ENCODE results near the gene ADAP1.
"Not testable (repeated sequence)": the region's sequence is repeated elsewhere in the genome, so short reads cannot be mapped to it uniquely, and the experiment has no call there.

The ADAP1 gene

GRCh38 chr7:959271-959670 lies 4.8 kb upstream of the ADAP1 start:
- DNase-seq: no peak

- DNase-seq: no peak
These were observed 4.0 kb upstream of the ADAP1 start for GRCh38 chr7:958221-959200.

GRCh38 chr7:957418-958220 lies 3.1 kb upstream of the ADAP1 start:
- DNase-seq: peak; percentile 82 to 91 (median 89)

- DNase-seq: no peak
These were observed 1.6 kb upstream of the ADAP1 start for GRCh38 chr7:956031-956430.

- peak; percentile 78 to 92 (median 86) for DNase-seq
These were observed 743 bp downstream of the ADAP1 start for GRCh38 chr7:953547-954327.

GRCh38 chr7:952548-953441 lies 1.7 kb downstream of the ADAP1 start:
- no peak for DNase-seq

- DNase-seq: no peak
These were observed 2.5 kb downstream of the ADAP1 start for GRCh38 chr7:951881-952547.

- DNase-seq: no peak
These were observed 5.2 kb downstream of the ADAP1 start for GRCh38 chr7:949021-949934.

- DNase-seq: no peak
These were observed 6.9 kb downstream of the ADAP1 start for GRCh38 chr7:947391-948210.

- no peak for DNase-seq
These were observed 8.1 kb downstream of the ADAP1 start for GRCh38 chr7:946256-946996.

GRCh38 chr7:945556-946255 lies 8.8 kb downstream of the ADAP1 start:
- DNase-seq: no peak

- no peak for DNase-seq
These were observed 9.3 kb downstream of the ADAP1 start for GRCh38 chr7:945147-945555.

GRCh38 chr7:944744-945143 lies 9.7 kb downstream of the ADAP1 start:
- no peak for DNase-seq

- not testable (repeated sequence) for DNase-seq
These were observed 10.7 kb downstream of the ADAP1 start for GRCh38 chr7:943793-944192.

- peak in 3 of 4 experiments; percentile 49 to 80 (median 65) for DNase-seq
These were observed 13.7 kb downstream of the ADAP1 start for GRCh38 chr7:940599-941408.

- no peak for DNase-seq
These were observed 14.6 kb downstream of the ADAP1 start for GRCh38 chr7:939843-940242.

Measured in suppressor macrophage (primary cell).